ENCODE measurements around the gene CSNK2A3. TPM values are rescaled to one million over a fixed set of nuclear protein-coding genes. Genes with fewer than 3 reads are reported as not detected.

Gene CSNK2A3
- total and polyA plus RNA-seq, 2 of the 13 experiments (the other 11 are each of a cell fraction or from before 2014, with no cell fraction given): 1.7 to 3.5 TPM

DNA sequence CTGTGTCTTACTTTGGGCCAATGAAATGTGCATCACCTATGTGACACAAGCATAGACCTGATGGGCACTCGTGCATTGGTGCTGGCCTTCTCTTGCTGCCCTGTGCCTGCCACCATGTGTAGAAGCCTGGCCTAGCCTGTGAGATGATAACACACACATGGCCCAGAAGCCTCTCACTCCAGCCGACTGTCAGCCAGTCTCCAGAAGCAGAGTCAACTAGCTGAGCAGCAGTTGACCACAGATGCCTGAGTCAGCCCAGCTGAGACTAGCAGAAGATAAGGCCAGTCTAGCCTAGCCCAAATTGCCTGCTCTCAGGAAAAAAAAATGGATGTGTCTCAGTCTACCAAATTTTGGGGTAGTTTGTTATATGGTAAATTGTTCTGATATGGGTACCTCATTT, 46.2 kb downstream of the CSNK2A3 start (continued):
- no peak for TF ChIP-seq ERF (CRISPR knock-in tag; IDR thresholded peaks at IDR 0.05)
- TF ChIP-seq ZZZ3 (CRISPR knock-in tag; IDR thresholded peaks at IDR 0.05; ENCODE audit: borderline replicate concordance): no peak
- TF ChIP-seq LRRFIP1 (CRISPR knock-in tag; conservative IDR thresholded peaks at IDR 0.05): no peak
- no peak for TF ChIP-seq ASH2L (IDR thresholded peaks at IDR 0.05; ENCODE audit: insufficient read length, low read depth, low read length)
- no peak for TF ChIP-seq ZSCAN22 (CRISPR knock-in tag; IDR thresholded peaks at IDR 0.05)
- no peak for TF ChIP-seq NFKB2 (CRISPR knock-in tag; IDR thresholded peaks at IDR 0.05; ENCODE audit: borderline replicate concordance)
- TF ChIP-seq ZC3H4 (CRISPR knock-in tag; IDR thresholded peaks at IDR 0.05; ENCODE audit: borderline replicate concordance): no peak
- TF ChIP-seq, protein P1, sequence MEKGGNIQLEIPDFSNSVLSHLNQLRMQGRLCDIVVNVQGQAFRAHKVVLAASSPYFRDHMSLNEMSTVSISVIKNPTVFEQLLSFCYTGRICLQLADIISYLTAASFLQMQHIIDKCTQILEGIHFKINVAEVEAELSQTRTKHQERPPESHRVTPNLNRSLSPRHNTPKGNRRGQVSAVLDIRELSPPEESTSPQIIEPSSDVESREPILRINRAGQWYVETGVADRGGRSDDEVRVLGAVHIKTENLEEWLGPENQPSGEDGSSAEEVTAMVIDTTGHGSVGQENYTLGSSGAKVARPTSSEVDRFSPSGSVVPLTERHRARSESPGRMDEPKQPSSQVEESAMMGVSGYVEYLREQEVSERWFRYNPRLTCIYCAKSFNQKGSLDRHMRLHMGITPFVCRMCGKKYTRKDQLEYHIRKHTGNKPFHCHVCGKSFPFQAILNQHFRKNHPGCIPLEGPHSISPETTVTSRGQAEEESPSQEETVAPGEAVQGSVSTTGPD (CRISPR knock-in tag; IDR thresholded peaks at IDR 0.05): no peak
- TF ChIP-seq FOSL1 (CRISPR knock-in tag; IDR thresholded peaks at IDR 0.05; ENCODE audit: borderline replicate concordance): no peak
- TF ChIP-seq ZNF619 (CRISPR knock-in tag; IDR thresholded peaks at IDR 0.05): no peak
- no peak for TF ChIP-seq ZFAT (CRISPR knock-in tag; conservative IDR thresholded peaks at IDR 0.05)
- no peak for TF ChIP-seq ZNF850 (CRISPR knock-in tag; conservative IDR thresholded peaks at IDR 0.05)
- TF ChIP-seq, protein P2, sequence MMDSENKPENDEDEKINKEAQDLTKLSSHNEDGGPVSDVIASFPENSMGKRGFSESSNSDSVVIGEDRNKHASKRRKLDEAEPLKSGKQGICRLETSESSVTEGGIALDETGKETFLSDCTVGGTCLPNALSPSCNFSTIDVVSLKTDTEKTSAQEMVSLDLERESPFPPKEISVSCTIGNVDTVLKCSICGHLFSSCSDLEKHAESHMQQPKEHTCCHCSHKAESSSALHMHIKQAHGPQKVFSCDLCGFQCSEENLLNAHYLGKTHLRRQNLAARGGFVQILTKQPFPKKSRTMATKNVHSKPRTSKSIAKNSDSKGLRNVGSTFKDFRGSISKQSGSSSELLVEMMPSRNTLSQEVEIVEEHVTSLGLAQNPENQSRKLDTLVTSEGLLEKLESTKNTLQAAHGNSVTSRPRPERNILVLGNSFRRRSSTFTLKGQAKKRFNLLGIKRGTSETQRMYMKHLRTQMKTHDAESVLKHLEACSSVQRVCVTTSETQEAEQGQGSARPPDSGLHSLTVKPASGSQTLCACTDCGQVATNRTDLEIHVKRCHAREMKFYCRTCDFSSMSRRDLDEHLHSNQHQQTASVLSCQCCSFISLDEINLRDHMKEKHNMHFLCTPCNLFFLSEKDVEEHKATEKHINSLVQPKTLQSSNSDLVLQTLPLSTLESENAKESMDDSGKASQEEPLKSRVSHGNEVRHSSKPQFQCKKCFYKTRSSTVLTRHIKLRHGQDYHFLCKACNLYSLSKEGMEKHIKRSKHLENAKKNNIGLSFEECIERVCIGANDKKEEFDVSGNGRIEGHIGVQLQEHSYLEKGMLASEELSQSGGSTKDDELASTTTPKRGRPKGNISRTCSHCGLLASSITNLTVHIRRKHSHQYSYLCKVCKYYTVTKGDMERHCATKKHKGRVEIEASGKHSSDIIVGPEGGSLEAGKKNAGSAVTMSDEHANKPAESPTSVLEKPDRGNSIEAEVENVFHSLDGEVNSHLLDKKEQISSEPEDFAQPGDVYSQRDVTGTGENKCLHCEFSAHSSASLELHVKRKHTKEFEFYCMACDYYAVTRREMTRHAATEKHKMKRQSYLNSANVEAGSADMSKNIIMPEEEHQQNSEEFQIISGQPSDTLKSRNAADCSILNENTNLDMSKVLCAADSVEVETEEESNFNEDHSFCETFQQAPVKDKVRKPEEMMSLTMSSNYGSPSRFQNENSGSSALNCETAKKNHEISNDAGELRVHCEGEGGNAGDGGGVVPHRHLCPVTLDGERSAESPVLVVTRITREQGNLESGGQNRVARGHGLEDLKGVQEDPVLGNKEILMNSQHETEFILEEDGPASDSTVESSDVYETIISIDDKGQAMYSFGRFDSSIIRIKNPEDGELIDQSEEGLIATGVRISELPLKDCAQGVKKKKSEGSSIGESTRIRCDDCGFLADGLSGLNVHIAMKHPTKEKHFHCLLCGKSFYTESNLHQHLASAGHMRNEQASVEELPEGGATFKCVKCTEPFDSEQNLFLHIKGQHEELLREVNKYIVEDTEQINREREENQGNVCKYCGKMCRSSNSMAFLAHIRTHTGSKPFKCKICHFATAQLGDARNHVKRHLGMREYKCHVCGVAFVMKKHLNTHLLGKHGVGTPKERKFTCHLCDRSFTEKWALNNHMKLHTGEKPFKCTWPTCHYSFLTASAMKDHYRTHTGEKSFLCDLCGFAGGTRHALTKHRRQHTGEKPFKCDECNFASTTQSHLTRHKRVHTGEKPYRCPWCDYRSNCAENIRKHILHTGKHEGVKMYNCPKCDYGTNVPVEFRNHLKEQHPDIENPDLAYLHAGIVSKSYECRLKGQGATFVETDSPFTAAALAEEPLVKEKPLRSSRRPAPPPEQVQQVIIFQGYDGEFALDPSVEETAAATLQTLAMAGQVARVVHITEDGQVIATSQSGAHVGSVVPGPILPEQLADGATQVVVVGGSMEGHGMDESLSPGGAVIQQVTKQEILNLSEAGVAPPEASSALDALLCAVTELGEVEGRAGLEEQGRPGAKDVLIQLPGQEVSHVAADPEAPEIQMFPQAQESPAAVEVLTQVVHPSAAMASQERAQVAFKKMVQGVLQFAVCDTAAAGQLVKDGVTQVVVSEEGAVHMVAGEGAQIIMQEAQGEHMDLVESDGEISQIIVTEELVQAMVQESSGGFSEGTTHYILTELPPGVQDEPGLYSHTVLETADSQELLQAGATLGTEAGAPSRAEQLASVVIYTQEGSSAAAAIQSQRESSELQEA (CRISPR knock-in tag; IDR thresholded peaks at IDR 0.05; ENCODE audit: not compliant biosample characterization): no peak
- no peak for TF ChIP-seq KDM2A (CRISPR knock-in tag; IDR thresholded peaks at IDR 0.05; ENCODE audit: borderline replicate concordance, low read depth)

Measured in HepG2 (cell line).